ENCODE data around the gene AQP9.
A peak's percentile ranks its signal among the peaks of the same experiment; 100 is the strongest.

AQP9 gene

DNA sequence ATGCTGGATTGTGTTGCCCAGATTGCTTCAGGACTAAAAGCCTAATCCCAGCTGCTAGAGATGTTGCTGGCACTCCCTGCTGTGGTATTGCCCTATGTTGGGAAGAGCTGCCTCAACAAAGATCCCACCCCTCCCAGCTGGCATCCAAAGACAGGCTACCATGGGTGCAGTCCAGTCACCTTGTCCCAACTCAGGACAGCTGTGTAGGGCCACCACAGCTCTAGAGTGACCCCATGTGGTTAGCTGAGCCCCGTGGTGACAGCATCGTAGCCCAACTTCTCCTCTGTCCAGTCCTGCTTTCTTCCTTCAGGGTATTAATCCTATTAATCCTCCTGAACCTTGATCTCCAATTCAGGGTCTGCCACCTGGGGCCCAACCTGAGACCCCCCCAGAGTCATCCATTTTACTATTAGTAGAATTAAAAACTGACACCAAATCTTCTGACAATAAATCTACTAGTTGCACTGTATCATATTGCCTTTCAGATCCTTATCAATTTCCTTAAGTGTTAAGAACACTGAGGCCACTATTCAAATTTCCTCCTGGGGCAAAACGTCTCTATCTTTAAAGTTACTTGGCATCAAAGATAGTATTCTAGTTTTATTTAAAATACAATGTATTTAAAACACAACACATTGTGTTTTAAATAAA lies 83.5 kb downstream of the AQP9 start:
- Histone ChIP-seq H3K27me3 (ENCODE audit: insufficient read depth, low read length) (no peaks in the 10 kb centered on the region), H3K79me2 (ENCODE audit: insufficient read depth, low read length) (no peaks in the 10 kb centered on the region), H3K4me1 (ENCODE audit: insufficient read depth, low read length, severe bottlenecking) (no peaks in the 10 kb centered on the region), H2AFZ (ENCODE audit: low read length) (no peak overlapping the region), H3K4me2 (ENCODE audit: low read length) (no peak overlapping the region), H3K4me3 (ENCODE audit: low read depth, low read length, poor library complexity, severe bottlenecking) (no peak overlapping the region), H3K9me3 (ENCODE audit: low read length) (0 out of 2 replicates have a peak, but pooled peaks cover 6% of the 10 kb centered on the region), H3K9me2 (ENCODE audit: low read depth, low read length) (no peaks in the 10 kb centered on the region), H3K36me3 (ENCODE audit: insufficient read depth, low read length) (no peaks in the 10 kb centered on the region), H3K27ac (ENCODE audit: low read depth, low read length, poor library complexity, severe bottlenecking) (no peak overlapping the region), H3F3A (ENCODE audit: insufficient read depth, low read length) (no peaks in the 10 kb centered on the region), H4K20me1 (ENCODE audit: insufficient read depth, low read length) (no peaks in the 10 kb centered on the region), H3K9ac (ENCODE audit: low read length) (no peak overlapping the region)
- TF ChIP-seq, protein P1, sequence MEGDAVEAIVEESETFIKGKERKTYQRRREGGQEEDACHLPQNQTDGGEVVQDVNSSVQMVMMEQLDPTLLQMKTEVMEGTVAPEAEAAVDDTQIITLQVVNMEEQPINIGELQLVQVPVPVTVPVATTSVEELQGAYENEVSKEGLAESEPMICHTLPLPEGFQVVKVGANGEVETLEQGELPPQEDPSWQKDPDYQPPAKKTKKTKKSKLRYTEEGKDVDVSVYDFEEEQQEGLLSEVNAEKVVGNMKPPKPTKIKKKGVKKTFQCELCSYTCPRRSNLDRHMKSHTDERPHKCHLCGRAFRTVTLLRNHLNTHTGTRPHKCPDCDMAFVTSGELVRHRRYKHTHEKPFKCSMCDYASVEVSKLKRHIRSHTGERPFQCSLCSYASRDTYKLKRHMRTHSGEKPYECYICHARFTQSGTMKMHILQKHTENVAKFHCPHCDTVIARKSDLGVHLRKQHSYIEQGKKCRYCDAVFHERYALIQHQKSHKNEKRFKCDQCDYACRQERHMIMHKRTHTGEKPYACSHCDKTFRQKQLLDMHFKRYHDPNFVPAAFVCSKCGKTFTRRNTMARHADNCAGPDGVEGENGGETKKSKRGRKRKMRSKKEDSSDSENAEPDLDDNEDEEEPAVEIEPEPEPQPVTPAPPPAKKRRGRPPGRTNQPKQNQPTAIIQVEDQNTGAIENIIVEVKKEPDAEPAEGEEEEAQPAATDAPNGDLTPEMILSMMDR (IDR thresholded peaks at IDR 0.05; ENCODE audit: low read length), result peak; percentile 65
- TF ChIP-seq EZH2 (IDR thresholded peaks at IDR 0.05; ENCODE audit: borderline replicate concordance, low read length), result no peak

DNA sequence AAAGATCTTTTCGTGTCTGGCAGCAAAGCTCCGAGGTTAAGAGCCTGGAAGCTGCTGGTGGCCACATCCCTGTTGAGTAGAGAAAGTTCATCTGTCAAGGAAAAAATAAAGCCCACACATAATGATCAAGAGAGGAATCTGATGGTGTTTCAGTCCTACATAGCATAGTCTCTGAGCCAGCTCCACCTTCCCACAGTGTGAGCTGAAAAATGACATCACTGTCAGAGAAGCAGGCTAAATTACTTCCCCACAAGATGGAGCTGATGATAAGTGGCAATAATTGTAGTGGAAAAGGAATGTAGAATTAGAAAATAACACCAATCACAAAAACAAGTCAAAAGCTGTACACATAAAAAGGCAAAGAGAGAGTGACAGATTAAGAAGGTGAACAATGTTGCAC lies 84.5 kb downstream of the AQP9 start:
- Histone ChIP-seq H3K79me2 (ENCODE audit: insufficient read depth, low read length) (no peaks in the 10 kb centered on the region), H4K20me1 (ENCODE audit: insufficient read depth, low read length) (no peaks in the 10 kb centered on the region), H3F3A (ENCODE audit: insufficient read depth, low read length) (no peaks in the 10 kb centered on the region), H3K9ac (ENCODE audit: low read length) (no peak overlapping the region), H3K27ac (ENCODE audit: low read depth, low read length, poor library complexity, severe bottlenecking) (no peak overlapping the region), H3K4me2 (ENCODE audit: low read length) (no peak overlapping the region), H3K27me3 (ENCODE audit: insufficient read depth, low read length) (no peaks in the 10 kb centered on the region), H3K4me3 (ENCODE audit: low read depth, low read length, poor library complexity, severe bottlenecking) (no peak overlapping the region), H3K9me2 (ENCODE audit: low read depth, low read length) (no peaks in the 10 kb centered on the region), H3K4me1 (ENCODE audit: insufficient read depth, low read length, severe bottlenecking) (no peaks in the 10 kb centered on the region), H3K9me3 (ENCODE audit: low read length) (0 out of 2 replicates have a peak, but pooled peaks cover 6% of the 10 kb centered on the region), H2AFZ (ENCODE audit: low read length) (no peak overlapping the region), H3K36me3 (ENCODE audit: insufficient read depth, low read length) (no peaks in the 10 kb centered on the region)
- no peak for TF ChIP-seq EZH2 (IDR thresholded peaks at IDR 0.05; ENCODE audit: borderline replicate concordance, low read length)
- TF ChIP-seq, protein P1 (IDR thresholded peaks at IDR 0.05; ENCODE audit: low read length), result no peak

DNA sequence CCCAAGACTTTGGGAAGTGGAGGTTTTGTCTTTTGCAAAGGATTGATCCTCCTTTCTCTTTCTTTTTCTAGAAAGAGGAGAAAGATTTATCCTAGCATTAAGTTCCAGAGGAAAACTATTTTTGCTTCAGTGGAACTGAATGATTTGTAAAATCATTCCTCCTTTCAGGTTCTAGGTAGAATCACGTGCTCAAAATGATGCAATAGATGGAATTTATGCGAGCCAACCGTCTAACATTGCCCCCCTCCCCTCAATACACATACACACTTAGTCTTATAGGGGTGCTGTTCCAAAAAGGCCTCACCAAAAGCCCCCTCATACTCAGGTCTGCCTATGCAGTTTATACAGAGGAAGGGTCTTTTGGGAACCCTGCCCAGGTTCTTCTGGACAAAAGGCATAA lies 85.3 kb downstream of the AQP9 start:
- TF ChIP-seq, protein P1 (IDR thresholded peaks at IDR 0.05; ENCODE audit: low read length), result no peak
- H3K9me3 ChIP-seq (ENCODE audit: low read length), result 0 out of 2 replicates have a peak, but pooled peaks cover 6% of the 10 kb centered on the region
- no peaks in the 10 kb centered on the region for H3K27me3 ChIP-seq (ENCODE audit: insufficient read depth, low read length)
- H3K9me2 ChIP-seq (ENCODE audit: low read depth, low read length), result no peaks in the 10 kb centered on the region
- no peaks in the 10 kb centered on the region for H3K4me1 ChIP-seq (ENCODE audit: insufficient read depth, low read length, severe bottlenecking)
- H3K4me3 ChIP-seq (ENCODE audit: low read depth, low read length, poor library complexity, severe bottlenecking), result no peak overlapping the region
- no peaks in the 10 kb centered on the region for H3K79me2 ChIP-seq (ENCODE audit: insufficient read depth, low read length)
- H3K4me2 ChIP-seq (ENCODE audit: low read length), result no peak overlapping the region
- H3F3A ChIP-seq (ENCODE audit: insufficient read depth, low read length), result no peaks in the 10 kb centered on the region
- H3K9ac ChIP-seq (ENCODE audit: low read length), result no peak overlapping the region
- H3K36me3 ChIP-seq (ENCODE audit: insufficient read depth, low read length), result no peaks in the 10 kb centered on the region
- no peak overlapping the region for H3K27ac ChIP-seq (ENCODE audit: low read depth, low read length, poor library complexity, severe bottlenecking)
- no peak overlapping the region for H2AFZ ChIP-seq (ENCODE audit: low read length)
- no peaks in the 10 kb centered on the region for H4K20me1 ChIP-seq (ENCODE audit: insufficient read depth, low read length)

All from OCI-LY1 (cell line).